Stomach (tissue), 9 donors: ENCODE results near the gene ZNF526. TPM values are rescaled to one million over a fixed set of nuclear protein-coding genes. Genes with fewer than 3 reads are reported as not detected.

Experiments used
- DNase-seq, 2 donors: peaks; one replicate each; pipeline versions ENCODE4 v3.0.0 to v3.0.0-alpha.2; 2013 to 2019
- H3K27ac ChIP-seq, 5 donors: fragments of 200-600 bp in 4 of 5; sonication (generic) in 4 of 5; one replicate each; pipeline ENCODE4 v1.5.1; 2013 to 2019; ENCODE audit warnings: mild to moderate bottlenecking in 1 of 5, moderate library complexity in 1 of 5
- H3K27me3 ChIP-seq, 3 donors: fragments of 200-600 bp; sonication (generic); one replicate each; pipeline ENCODE4 v1.5.1; 2017 to 2019; ENCODE audit warnings: mixed run types in 1 of 3
- H3K36me3 ChIP-seq, 4 donors: fragments of 200-600 bp; sonication (generic); 1 replicate in 3 of 4; 2 replicates in 1 of 4; pipeline ENCODE4 v1.5.1; 2016 to 2019
- H3K4me1 ChIP-seq, 4 donors: fragments of 200-600 bp; sonication (generic); one replicate each; pipeline ENCODE4 v1.5.1; 2016 to 2019
- H3K4me3 ChIP-seq, 4 donors: fragments of 200-600 bp; sonication (generic) in 3 of 4; one replicate each; pipeline ENCODE4 v1.5.1; 2016 to 2019; ENCODE audit warnings: mild to moderate bottlenecking in 1 of 4
- H3K9me3 ChIP-seq, 4 donors: fragments of 200-600 bp; sonication (generic); one replicate each; pipeline ENCODE4 v1.5.1; 2016 to 2019
- EP300 ChIP-seq: sonication (generic); formaldehyde crosslinking; IDR thresholded peaks from one replicate; pipeline ENCODE4 v1.6.1; 2017; ENCODE audit warnings: antibody characterized with exemption
- POLR2A ChIP-seq, 4 donors: fragments of 450-650 bp; IDR thresholded peaks; one replicate each; pipeline ENCODE4 v1.6.1; 2016; ENCODE audit warnings: antibody characterized with exemption in 4 of 4, control low read depth in 2 of 4, mild to moderate bottlenecking in 1 of 4, moderate library complexity in 1 of 4
- POLR2AphosphoS5 ChIP-seq, 3 donors: sonication (generic); formaldehyde crosslinking; IDR thresholded peaks; one replicate each; pipeline ENCODE4 v1.6.1; 2016; ENCODE audit warnings: antibody characterized with exemption in 3 of 3
- WGBS, 5 donors: extraction: QIAGEN DNeasy Blood & Tissue Kit in 3 of 5; methylation state at CpG; one replicate each; pipeline versions ENCODE4 v1.1.5 to v1.1.7; 2013 to 2018; 5-methylcytosine and 5-hydroxymethylcytosine counted together
- intact Hi-C: fragments of 100-400 bp; cut with DNase I; formaldehyde crosslinking; loops from one replicate; pipeline ENCODE4 v1.15.1; 2023; ENCODE audit warnings: low total_unique reads
- polyA plus RNA-seq, 3 donors: library from polyadenylated mRNA; stranded (reverse); fragments of 200-250 nt; gene quantifications; one replicate each; pipeline ENCODE4 v1.2.3, GENCODE V29; 2013
- total RNA-seq, 5 donors: library from RNA; depleted of rRNA; stranded (reverse); fragments of >200 nt; gene quantifications; one replicate each; pipeline versions ENCODE4 v1.1.0 to v1.2.3, GENCODE V29; 2014 to 2016
- TF ChIP-seq, protein P1 (sequence below), 7 experiments: fragments of 450-650 bp in 4 of 7; fragments of 200-600 bp in 3 of 7; sonication (generic) in 3 of 7; IDR thresholded peaks; one replicate each; pipeline ENCODE4 v1.5.1; 2016 to 2019; ENCODE audit warnings: antibody characterized with exemption in 7 of 7, control low read depth in 2 of 7, mild to moderate bottlenecking in 1 of 7
- donor health status: healthy with polysubstance abuse.
- donor health status: Bipolar disorder and iron deficiency.
- donor health status: healthy.

Gene ZNF526
- total and polyA plus RNA-seq, 8 donors: 2.4 to 12.0 (median 4.8) TPM

DNA sequence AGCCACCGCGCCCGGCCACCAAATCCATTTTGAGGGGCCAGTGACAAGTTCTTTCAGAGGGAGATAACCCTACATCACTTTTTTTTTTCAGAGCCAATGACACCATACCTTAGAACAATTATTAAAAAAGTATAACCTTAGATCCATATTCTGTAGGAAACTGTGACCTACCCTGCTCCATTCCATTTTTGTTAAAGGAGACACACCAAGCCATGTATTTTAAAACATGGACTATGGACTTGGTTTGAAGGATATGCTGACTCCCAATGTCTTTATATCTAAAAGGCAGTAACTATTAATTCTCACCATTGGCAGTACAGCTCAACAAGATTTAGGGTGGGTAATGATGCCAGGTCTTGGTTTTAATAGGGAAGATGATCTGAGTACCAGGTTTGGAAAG is 21.2 kb downstream of the ZNF526 start:
- intact Hi-C loops: no loop called here
- TF ChIP-seq POLR2AphosphoS5 (IDR thresholded peaks at IDR 0.05): no peak
- TF ChIP-seq POLR2A (IDR thresholded peaks at IDR 0.05): no peak
- TF ChIP-seq, protein P1, sequence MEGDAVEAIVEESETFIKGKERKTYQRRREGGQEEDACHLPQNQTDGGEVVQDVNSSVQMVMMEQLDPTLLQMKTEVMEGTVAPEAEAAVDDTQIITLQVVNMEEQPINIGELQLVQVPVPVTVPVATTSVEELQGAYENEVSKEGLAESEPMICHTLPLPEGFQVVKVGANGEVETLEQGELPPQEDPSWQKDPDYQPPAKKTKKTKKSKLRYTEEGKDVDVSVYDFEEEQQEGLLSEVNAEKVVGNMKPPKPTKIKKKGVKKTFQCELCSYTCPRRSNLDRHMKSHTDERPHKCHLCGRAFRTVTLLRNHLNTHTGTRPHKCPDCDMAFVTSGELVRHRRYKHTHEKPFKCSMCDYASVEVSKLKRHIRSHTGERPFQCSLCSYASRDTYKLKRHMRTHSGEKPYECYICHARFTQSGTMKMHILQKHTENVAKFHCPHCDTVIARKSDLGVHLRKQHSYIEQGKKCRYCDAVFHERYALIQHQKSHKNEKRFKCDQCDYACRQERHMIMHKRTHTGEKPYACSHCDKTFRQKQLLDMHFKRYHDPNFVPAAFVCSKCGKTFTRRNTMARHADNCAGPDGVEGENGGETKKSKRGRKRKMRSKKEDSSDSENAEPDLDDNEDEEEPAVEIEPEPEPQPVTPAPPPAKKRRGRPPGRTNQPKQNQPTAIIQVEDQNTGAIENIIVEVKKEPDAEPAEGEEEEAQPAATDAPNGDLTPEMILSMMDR (IDR thresholded peaks at IDR 0.05): no peak
- TF ChIP-seq EP300: no peak
- WGBS, 5 donors: 97 to 100% (median 98%) methylated on average over 3 of the region's 3 CpGs

DNA sequence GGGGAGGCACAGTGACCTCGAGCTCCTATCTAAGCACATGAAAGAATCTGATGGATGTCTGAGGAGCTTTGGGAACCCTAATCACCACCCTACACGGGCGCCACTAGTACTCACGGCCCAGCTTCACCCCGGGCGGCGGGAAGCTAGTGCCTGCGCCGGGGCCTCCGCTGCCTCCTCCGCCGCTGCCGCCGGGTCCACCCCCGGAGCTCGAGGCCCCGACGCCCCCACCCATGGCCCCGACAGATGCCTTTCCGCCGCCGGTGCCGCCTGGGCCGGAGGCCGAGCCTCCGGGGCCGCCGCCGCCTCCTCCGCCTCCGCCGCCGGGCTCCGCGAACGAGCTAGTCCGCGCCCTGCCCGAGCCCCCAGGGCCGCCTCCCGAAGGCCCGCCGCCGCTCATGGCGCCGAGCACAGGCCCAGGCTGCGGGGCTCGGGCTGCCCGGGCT is 22.0 kb downstream of the ZNF526 start:
- WGBS, 5 donors: 1% methylated on average over 14 to 49 of the region's 49 CpGs
- intact Hi-C loops: no loop called here
- Histone ChIP-seq H3K36me3 (peaks cover 7 to 35% (median 21%) of the 10 kb centered on the region in 4 donors), H3K9me3 (no peaks in the 10 kb centered on the region), H3K27ac (peak overlapping the region; percentile 88 to 97 (median 94)), H3K4me3 (peak overlapping the region; percentile 88 to 96 (median 92)), H3K27me3 (no peaks in the 10 kb centered on the region), H3K4me1 (peaks cover 31 to 68% (median 58%) of the 10 kb centered on the region in 4 donors)
- no peak for TF ChIP-seq EP300
- DNase-seq: no peak

More for the DNA sequence above, 21.2 kb downstream of the ZNF526 start:
- no peak for DNase-seq
- peak overlapping the region in 3 of 5 donors; percentile 91 to 97 (median 94) for H3K27ac ChIP-seq
- H3K9me3 ChIP-seq: no peaks in the 10 kb centered on the region
- peak overlapping the region; percentile 88 to 96 (median 92) for H3K4me3 ChIP-seq
- peaks cover 15 to 39% (median 29%) of the 10 kb centered on the region in 4 donors for H3K36me3 ChIP-seq
- peaks cover 28 to 60% (median 50%) of the 10 kb centered on the region in 4 donors for H3K4me1 ChIP-seq
- no peaks in the 10 kb centered on the region for H3K27me3 ChIP-seq

DNA sequence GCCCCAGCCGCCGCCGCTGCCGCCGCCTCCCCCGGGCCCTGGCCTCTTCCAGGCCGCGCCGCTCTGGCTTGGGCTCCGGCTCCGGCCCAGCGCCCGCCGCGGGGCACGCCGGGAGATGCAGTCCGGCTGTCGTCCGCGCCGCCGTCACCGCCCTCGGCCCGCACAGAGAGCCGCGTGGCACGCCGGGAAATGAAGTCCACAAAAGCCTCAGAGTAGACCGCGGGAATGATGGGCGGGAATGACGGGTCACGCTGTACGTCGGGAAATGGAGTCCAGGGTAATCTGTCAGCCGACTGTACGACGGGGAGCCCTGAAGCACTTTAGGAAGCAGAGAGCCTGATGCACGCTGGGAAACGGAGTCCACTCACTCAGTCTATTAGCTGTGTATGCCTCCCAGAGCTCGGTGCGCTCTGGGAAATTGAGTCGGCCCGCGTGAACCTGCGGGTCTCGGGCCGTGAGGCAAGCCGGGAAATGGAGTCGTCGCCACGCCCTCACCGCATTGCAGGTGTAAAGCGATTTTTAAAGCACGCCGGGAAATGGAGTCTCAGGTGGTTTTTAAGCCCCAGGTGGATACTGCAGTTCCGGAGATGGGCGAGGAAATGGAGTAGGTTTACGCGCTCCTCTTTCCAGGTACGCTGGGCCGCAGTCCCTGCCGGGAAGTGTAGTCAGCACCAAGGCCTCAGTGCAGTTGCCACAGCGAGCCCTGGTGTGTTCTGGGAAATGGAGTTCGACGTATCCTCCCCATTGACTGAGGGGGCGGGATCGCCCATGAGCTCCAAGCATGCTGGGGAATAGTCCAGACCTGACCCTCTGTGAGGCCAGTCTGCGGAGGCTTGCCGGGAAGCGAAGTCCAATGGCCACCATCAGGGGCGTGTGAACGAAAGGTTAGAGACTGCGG is 22.6 kb downstream of the ZNF526 start, which contains the start of gene GSK3A:
Gene GSK3A, minus strand, starts transcription at position 91 of the 898 bp plus-strand sequence. CDS start 137 bp downstream, outside the sequence.
- 0% methylated on average over 44 to 76 of the region's 76 CpGs for WGBS, 5 donors
- DNase-seq: peak; percentile 98 to 99
- Histone ChIP-seq H3K36me3 (peaks cover 7 to 35% (median 16%) of the 10 kb centered on the region in 4 donors), H3K27me3 (no peaks in the 10 kb centered on the region), H3K4me3 (peak within 1 kb of the TSS; percentile 88 to 96 (median 92)), H3K27ac (peak within 1 kb of the TSS; percentile 88 to 97 (median 94)), H3K4me1 (peaks cover 31 to 73% (median 59%) of the 10 kb centered on the region in 4 donors), H3K9me3 (no peaks in the 10 kb centered on the region)
- TF ChIP-seq POLR2AphosphoS5 (IDR thresholded peaks at IDR 0.05): peak; percentile 93 to 99 (median 98)
- peak in 2 of 4 donors; percentile 57 to 76 for TF ChIP-seq POLR2A (IDR thresholded peaks at IDR 0.05)
- no peak for TF ChIP-seq EP300
- intact Hi-C loops: no loop called here

DNA sequence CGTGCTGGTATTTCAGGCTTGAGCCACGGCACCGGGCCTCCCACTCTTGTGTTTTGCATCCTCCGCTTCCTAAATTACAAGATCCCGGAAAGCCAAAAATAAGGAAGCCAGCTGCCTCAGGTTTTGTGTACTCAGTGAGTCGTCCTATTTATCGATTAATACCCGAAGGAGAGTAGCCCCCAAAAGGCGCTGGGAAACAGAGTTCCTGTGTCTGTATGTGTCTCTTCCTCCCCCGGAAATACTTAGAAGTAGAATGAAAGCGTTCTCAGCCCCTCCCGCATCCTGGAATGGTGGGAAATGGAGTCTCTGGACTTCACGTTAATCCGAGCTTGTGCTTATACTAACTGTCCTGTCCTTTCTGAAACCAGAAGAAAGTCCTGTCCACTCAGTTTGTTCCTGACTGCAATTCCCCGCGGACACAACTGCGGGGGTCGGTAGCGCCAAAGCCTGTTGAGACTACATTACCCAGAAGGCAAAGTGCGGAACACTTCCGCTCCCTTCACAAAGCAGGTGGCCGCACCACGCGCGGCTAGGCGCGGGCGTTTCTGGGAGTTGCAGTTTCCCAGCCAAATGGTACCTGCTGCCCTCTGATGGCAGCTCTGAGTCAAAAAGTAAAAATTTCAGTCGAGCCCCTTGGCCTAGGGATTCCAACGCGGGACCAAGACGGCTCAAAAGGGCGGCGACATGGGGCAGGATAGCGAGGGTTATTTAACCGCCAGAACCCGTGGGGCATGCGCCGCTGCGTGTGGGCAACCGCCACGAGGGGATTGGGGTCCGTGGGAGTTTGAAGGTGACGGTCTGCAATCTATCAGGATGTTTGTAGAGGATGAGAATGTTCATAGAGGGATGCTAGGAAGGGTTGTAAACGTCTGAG is 24.5 kb downstream of the ZNF526 start:
- H3K4me1 ChIP-seq: peaks cover 31 to 81% (median 59%) of the 10 kb centered on the region in 4 donors
- TF ChIP-seq POLR2A (IDR thresholded peaks at IDR 0.05) (no peak), EP300 (peak; percentile 21), POLR2AphosphoS5 (IDR thresholded peaks at IDR 0.05) (peak; percentile 58 to 91 (median 74))
- TF ChIP-seq, protein P1 (IDR thresholded peaks at IDR 0.05): peak in 5 of 7 experiments; percentile 18 to 78 (median 41)
- WGBS, 5 donors: 1 to 2% (median 1%) methylated on average over 45 of the region's 45 CpGs

More for the DNA sequence above, 24.5 kb downstream of the ZNF526 start:
- DNase-seq: peak; percentile 92 to 98
- Histone ChIP-seq H3K27ac (peak overlapping the region; percentile 88 to 97 (median 94)), H3K9me3 (no peaks in the 10 kb centered on the region), H3K36me3 (peaks cover 21 to 38% (median 27%) of the 10 kb centered on the region in 4 donors), H3K27me3 (no peaks in the 10 kb centered on the region), H3K4me3 (peak overlapping the region; percentile 88 to 96 (median 92))
- intact Hi-C loops: loop anchor here (5.0 kb wide), 1 partner anchor 43 kb away; no protein-coding TSS in a partner anchor
